GM19023 (cell line): ENCODE data around the gene DARS2.
"Not testable (repeated sequence)": the region's sequence is repeated elsewhere in the genome, so short reads cannot be mapped to it uniquely, and the experiment has no call there.

Experiments
- ATAC-seq: cut with Tn5 transposase; IDR thresholded peaks from one replicate; pipeline ENCODE4 v1.9.1; 2021; ENCODE audit warnings: mild to moderate bottlenecking, moderate library complexity; ENCODE audit not compliant: unreplicated experiment

Gene DARS2, protein sequence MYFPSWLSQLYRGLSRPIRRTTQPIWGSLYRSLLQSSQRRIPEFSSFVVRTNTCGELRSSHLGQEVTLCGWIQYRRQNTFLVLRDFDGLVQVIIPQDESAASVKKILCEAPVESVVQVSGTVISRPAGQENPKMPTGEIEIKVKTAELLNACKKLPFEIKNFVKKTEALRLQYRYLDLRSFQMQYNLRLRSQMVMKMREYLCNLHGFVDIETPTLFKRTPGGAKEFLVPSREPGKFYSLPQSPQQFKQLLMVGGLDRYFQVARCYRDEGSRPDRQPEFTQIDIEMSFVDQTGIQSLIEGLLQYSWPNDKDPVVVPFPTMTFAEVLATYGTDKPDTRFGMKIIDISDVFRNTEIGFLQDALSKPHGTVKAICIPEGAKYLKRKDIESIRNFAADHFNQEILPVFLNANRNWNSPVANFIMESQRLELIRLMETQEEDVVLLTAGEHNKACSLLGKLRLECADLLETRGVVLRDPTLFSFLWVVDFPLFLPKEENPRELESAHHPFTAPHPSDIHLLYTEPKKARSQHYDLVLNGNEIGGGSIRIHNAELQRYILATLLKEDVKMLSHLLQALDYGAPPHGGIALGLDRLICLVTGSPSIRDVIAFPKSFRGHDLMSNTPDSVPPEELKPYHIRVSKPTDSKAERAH

GRCh38 chr1:173824315-173825081 is at the start of gene DARS2, which contains the start of gene CENPL:
Gene DARS2 (plus strand): TSS chr1:173824673. CDS start chr1:173825230, 557 bp downstream.
Gene CENPL (minus strand): TSS chr1:173824883. CDS start chr1:173811299, 13,584 bp downstream.
- peak; percentile 82 for ATAC-seq

- ATAC-seq = no peak
Observed at GRCh38 chr1:173775578-173776226, 48.8 kb upstream of the DARS2 start.

GRCh38 chr1:173779936-173780335 is 44.5 kb upstream of the DARS2 start:
- no peak for ATAC-seq

DNA sequence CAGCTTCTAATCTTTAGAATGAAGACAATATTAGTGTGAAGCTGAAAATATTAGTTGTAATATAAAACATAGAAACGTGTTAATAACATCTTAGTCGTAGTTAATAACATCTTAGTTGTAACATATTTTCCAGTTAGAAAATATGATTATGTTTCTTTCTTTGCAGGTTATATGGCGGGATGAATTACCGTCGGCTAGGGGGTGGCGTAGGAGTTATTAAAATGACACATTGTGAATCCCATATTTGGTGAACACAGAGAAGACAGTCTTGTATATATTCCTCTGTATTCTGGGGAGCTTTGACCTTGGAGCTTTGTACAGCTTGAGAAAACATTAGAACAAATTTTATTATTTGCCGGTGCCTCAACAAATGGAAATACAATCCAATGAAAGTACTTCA is 39.5 kb upstream of the DARS2 start:
- ATAC-seq = no peak

DNA sequence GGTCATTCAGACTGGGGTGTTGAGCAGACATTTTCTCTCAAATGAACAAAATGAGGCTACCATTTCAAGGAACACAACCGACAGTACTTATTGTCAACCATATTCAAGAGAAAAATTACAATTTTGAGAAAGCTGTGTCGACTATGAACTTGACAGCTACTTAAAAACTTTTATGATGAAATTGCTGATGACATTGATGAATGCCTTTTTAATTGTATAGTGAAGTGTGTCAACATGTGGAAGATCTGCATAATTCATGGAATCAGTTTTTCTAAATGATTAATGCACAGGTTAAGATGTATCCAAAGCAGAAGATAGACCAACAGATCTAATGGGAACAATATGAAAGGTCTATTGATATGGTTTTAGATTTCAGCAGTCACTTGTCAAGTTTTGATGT is 34.6 kb upstream of the DARS2 start:
- ATAC-seq = no peak

GRCh38 chr1:173798078-173798477 is 26.4 kb upstream of the DARS2 start:
- no peak for ATAC-seq

- ATAC-seq = not testable (repeated sequence)
Observed at GRCh38 chr1:173799995-173800394, 24.5 kb upstream of the DARS2 start.

GRCh38 chr1:173802961-173803360 is 21.5 kb upstream of the DARS2 start:
- no peak for ATAC-seq

- ATAC-seq = not testable (repeated sequence)
Observed at GRCh38 chr1:173813654-173814053, 10.8 kb upstream of the DARS2 start.

GRCh38 chr1:173818459-173818858 is 6.0 kb upstream of the DARS2 start:
- ATAC-seq = no peak

GRCh38 chr1:173821680-173822079 is 2.8 kb upstream of the DARS2 start:
- no peak for ATAC-seq

GRCh38 chr1:173823781-173824314 is 625 bp upstream of the DARS2 start:
- ATAC-seq = peak; percentile 43

GRCh38 chr1:173827611-173828010 is 3.1 kb downstream of the DARS2 start:
- no peak for ATAC-seq

GRCh38 chr1:173832748-173833147 is 8.3 kb downstream of the DARS2 start:
- ATAC-seq = no peak

- ATAC-seq = no peak
Observed at GRCh38 chr1:173852105-173852504, 27.6 kb downstream of the DARS2 start.

DNA sequence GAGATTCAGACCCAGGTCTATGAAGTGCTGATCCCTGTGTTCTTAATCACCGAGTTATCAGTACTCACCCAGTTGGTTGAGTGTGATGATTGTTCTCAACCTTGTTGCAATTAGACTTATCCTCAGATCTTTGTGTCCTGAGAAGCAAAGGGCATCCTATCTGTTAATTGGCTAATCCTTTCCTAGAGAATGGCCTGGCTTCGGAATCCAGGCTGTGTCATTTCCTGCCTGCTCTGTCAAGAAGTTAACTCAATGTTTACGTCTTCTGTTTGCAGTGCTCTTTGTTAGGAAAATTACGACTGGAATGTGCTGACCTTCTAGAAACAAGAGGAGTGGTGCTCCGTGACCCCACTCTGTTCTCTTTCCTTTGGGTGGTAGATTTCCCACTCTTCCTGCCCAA is 28.6 kb downstream of the DARS2 start:
- ATAC-seq = no peak

DNA sequence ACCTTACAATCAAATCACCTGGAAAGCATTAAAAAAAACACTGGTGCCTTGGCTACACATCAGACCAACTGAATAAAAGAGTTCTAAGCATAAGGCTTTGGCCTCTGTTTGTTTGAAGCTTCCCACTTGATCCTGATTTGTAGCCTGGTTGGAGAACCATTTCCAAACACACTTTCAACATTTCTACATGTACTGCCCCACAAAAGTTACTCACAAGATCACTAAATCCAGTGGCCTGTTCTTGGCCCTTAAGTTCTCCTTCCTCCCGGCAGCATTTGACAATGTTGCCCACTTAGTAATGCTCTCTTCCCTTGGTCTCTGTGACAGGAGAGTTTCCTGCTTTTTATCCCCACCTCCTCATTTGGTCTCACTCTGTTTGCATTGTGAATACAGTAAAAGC is 31.5 kb downstream of the DARS2 start:
- ATAC-seq = no peak

DNA sequence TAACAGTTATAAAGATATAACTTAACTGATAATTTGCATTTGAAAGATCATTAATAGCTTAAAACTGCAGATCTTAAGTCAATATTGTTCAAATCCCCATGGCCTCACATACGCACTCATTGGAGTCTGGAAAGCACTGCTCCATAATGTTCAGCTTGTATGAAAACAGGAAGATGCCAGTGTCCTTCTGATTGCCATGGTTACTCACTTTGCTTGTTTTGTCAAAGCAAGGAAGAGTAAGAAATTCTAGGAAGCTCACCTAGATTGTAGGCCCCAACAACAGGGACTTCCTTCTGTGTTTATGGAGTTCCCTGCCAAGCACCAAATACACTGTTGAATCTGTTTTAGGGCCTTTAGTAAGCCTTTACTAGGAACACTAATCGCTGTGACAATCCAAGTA is 32.4 kb downstream of the DARS2 start:
- no peak for ATAC-seq

- no peak for ATAC-seq
Observed at GRCh38 chr1:173857363-173857917, 33.0 kb downstream of the DARS2 start.

GRCh38 chr1:173859547-173859946 is 35.1 kb downstream of the DARS2 start:
- ATAC-seq = not testable (repeated sequence)
